Inflammatory macrophage treated with lipopolysaccharide for 4 hours (primary cell): ENCODE data around the gene RHEBL1.

Experiments used
- DNase-seq: peaks from one replicate; pipeline ENCODE4 v3.0.0-alpha.2; 2020

Gene RHEBL1

GRCh38 chr12:49069507-49070346 lies at the start of gene RHEBL1:
TSS of gene RHEBL1 (minus strand) at chr12:49069979. CDS start at chr12:49069785, 194 bp downstream.
- DNase-seq, result peak; percentile 99

- DNase-seq, result no peak
These were observed 41.4 kb upstream of the RHEBL1 start for GRCh38 chr12:49111206-49111605.

- DNase-seq, result peak; percentile 99
These were observed 40.8 kb upstream of the RHEBL1 start, which contains the start of gene LMBR1L for GRCh38 chr12:49110464-49111155. TSS of gene LMBR1L (minus strand) at chr12:49110847. CDS start at chr12:49110555, 292 bp downstream.

- no peak for DNase-seq
These were observed 40.1 kb upstream of the RHEBL1 start for GRCh38 chr12:49109641-49110463.

- DNase-seq, result peak; percentile 76
These were observed 39.2 kb upstream of the RHEBL1 start for GRCh38 chr12:49108958-49109404.

GRCh38 chr12:49105504-49106084 lies 35.8 kb upstream of the RHEBL1 start:
- DNase-seq, result peak; percentile 56

GRCh38 chr12:49104822-49105221 lies 35.0 kb upstream of the RHEBL1 start:
- DNase-seq, result no peak

- DNase-seq, result no peak
These were observed 30.6 kb upstream of the RHEBL1 start for GRCh38 chr12:49100380-49100779.

GRCh38 chr12:49098703-49099102 lies 28.9 kb upstream of the RHEBL1 start:
- no peak for DNase-seq

- peak; percentile 31 for DNase-seq
These were observed 28.3 kb upstream of the RHEBL1 start for GRCh38 chr12:49098035-49098451.

GRCh38 chr12:49097381-49097780 lies 27.6 kb upstream of the RHEBL1 start:
- DNase-seq, result no peak

- no peak for DNase-seq
These were observed 25.2 kb upstream of the RHEBL1 start for GRCh38 chr12:49094975-49095365.

GRCh38 chr12:49094160-49094974 lies 24.6 kb upstream of the RHEBL1 start, which contains the start of gene DHH:
TSS of gene DHH (minus strand) at chr12:49094801. CDS start at chr12:49094512, 289 bp downstream.
- no peak for DNase-seq

GRCh38 chr12:49093792-49094159 lies 24.0 kb upstream of the RHEBL1 start:
- DNase-seq, result no peak

- DNase-seq, result no peak
These were observed 23.1 kb upstream of the RHEBL1 start for GRCh38 chr12:49092816-49093406.

- DNase-seq, result no peak
These were observed 22.5 kb upstream of the RHEBL1 start for GRCh38 chr12:49092086-49092815.

GRCh38 chr12:49091836-49092085 lies 22.0 kb upstream of the RHEBL1 start:
- DNase-seq, result no peak

- DNase-seq, result no peak
These were observed 21.5 kb upstream of the RHEBL1 start for GRCh38 chr12:49091056-49091835.

GRCh38 chr12:49089821-49090773 lies 20.3 kb upstream of the RHEBL1 start:
- DNase-seq, result peak; percentile 24
